ENCODE results near the gene C6orf62.

- TF ChIP-seq SP1 (CRISPR knock-in tag; conservative IDR thresholded peaks at IDR 0.05) (no peak), TEAD1 (CRISPR knock-in tag; IDR thresholded peaks at IDR 0.05) (no peak), RELA (CRISPR knock-in tag; IDR thresholded peaks at IDR 0.05; ENCODE audit: borderline replicate concordance) (no peak), CTCF (IDR thresholded peaks at IDR 0.05) (no peak), MAX (CRISPR knock-in tag; IDR thresholded peaks at IDR 0.05) (no peak), ZNF138 (CRISPR knock-in tag; conservative IDR thresholded peaks at IDR 0.05) (no peak), AR (CRISPR knock-in tag; IDR thresholded peaks at IDR 0.05) (no peak), AFF4 (CRISPR knock-in tag; IDR thresholded peaks at IDR 0.05; ENCODE audit: borderline replicate concordance) (no peak)
These were observed 19.8 kb upstream of the C6orf62 start for GRCh38 chr6:24738741-24739140.
